GM23338 (cell line): ENCODE measurements around the gene GPHN. TPM values are rescaled to one million over a fixed set of nuclear protein-coding genes. Genes with fewer than 3 reads are reported as not detected.

Source experiments
- ATAC-seq: fragments of 200-7000 bp; cut with Tn5 transposase; 3 replicates; pipeline ENCODE4 v1.9.1; 2020
- DNase-seq: peaks from one replicate; pipeline ENCODE4 v3.0.0-alpha.2; 2015; ENCODE audit warnings: low spot score
- H2AFZ ChIP-seq: fragments of 200-600 bp; sonication (generic); 2 replicates; pipeline ENCODE4 v1.8.0; 2016; ENCODE audit warnings: antibody characterized with exemption, mild to moderate bottlenecking, moderate library complexity
- H3F3A ChIP-seq: fragments of 200-600 bp; sonication (generic); replicated peaks from 2 replicates; pipeline ENCODE4 v1.8.0; 2017; ENCODE audit warnings: antibody characterized with exemption, mixed run types, low read depth
- H3K27ac ChIP-seq: fragments of 200-600 bp; sonication (generic); 2 replicates; pipeline ENCODE4 v1.6.1; 2016; ENCODE audit warnings: low read depth
- H3K27me3 ChIP-seq: fragments of 200-600 bp; sonication (generic); 2 replicates; pipeline ENCODE4 v1.8.0; 2016; ENCODE audit warnings: mild to moderate bottlenecking, mixed run types, moderate library complexity; ENCODE audit not compliant: insufficient read depth
- H3K36me3 ChIP-seq: fragments of 200-600 bp; sonication (generic); 2 replicates; pipeline ENCODE4 v1.8.0; 2016; ENCODE audit warnings: mild to moderate bottlenecking; ENCODE audit not compliant: insufficient read depth
- H3K4me1 ChIP-seq: fragments of 200-600 bp; sonication (generic); 2 replicates; pipeline ENCODE4 v1.8.0; 2016; ENCODE audit warnings: mild to moderate bottlenecking, moderate library complexity; ENCODE audit not compliant: insufficient read depth
- H3K4me2 ChIP-seq: fragments of 200-600 bp; sonication (generic); 2 replicates; pipeline ENCODE4 v1.7.1; 2017; ENCODE audit warnings: mixed run types
- H3K4me3 ChIP-seq: fragments of 200-600 bp; sonication (generic); 2 replicates; pipeline ENCODE4 v1.6.1; 2016; ENCODE audit warnings: mixed run types
- H3K79me2 ChIP-seq: fragments of 200-600 bp; sonication (generic); replicated peaks from 2 replicates; pipeline ENCODE4 v1.8.0; 2017; ENCODE audit warnings: mild to moderate bottlenecking; ENCODE audit not compliant: insufficient read depth
- H3K9me2 ChIP-seq: fragments of 200-600 bp; sonication (generic); 2 replicates; pipeline ENCODE4 v1.8.0; 2017; ENCODE audit not compliant: insufficient read depth
- H4K20me1 ChIP-seq: fragments of 200-600 bp; sonication (generic); replicated peaks from 2 replicates; pipeline ENCODE4 v1.8.0; 2017; ENCODE audit warnings: mild to moderate bottlenecking; ENCODE audit not compliant: insufficient read depth
- H3K27ac Mint-ChIP-seq: 2 replicates; pipeline ENCODE4 v1.8.0; 2020; ENCODE audit warnings: inconsistent platforms, mild to moderate bottlenecking, moderate library complexity, mixed read lengths
- H3K27me3 Mint-ChIP-seq: 3 replicates; pipeline ENCODE4 v1.8.0; 2022; ENCODE audit warnings: low read depth, mild to moderate bottlenecking, moderate library complexity, mixed read lengths, inconsistent platforms; ENCODE audit not compliant: insufficient read depth, poor library complexity
- H3K36me3 Mint-ChIP-seq: 3 replicates; pipeline ENCODE4 v1.8.0; 2021; ENCODE audit warnings: low read depth, mild to moderate bottlenecking, inconsistent platforms, moderate library complexity, mixed read lengths
- H3K4me1 Mint-ChIP-seq: 3 replicates; pipeline ENCODE4 v1.8.0; 2020; ENCODE audit warnings: mild to moderate bottlenecking, inconsistent platforms, mixed read lengths
- H3K4me3 Mint-ChIP-seq: 3 replicates; pipeline ENCODE4 v1.8.0; 2021; ENCODE audit warnings: moderate library complexity, mild to moderate bottlenecking, inconsistent platforms, mixed read lengths
- H3K9me3 Mint-ChIP-seq: 3 replicates; pipeline ENCODE4 v1.8.0; 2020; ENCODE audit warnings: moderate library complexity, mild to moderate bottlenecking, inconsistent platforms, mixed read lengths
- CREB1 ChIP-seq: fragments of 250-450 bp; sonication (Bioruptor Pico); IDR thresholded peaks from 2 replicates; pipeline ENCODE4 v1.5.0; 2020; ENCODE audit warnings: low read depth, mild to moderate bottlenecking, moderate library complexity
- EZH2 ChIP-seq: fragments of 200-600 bp; sonication (generic); IDR thresholded peaks from one replicate; pipeline ENCODE4 v1.8.0; 2017; ENCODE audit warnings: antibody characterized with exemption, mild to moderate bottlenecking, low read depth; ENCODE audit not compliant: unreplicated experiment
- JUNB ChIP-seq: IDR thresholded peaks from one replicate; pipeline ENCODE4 v1.6.1; 2016; ENCODE audit warnings: antibody characterized with exemption; ENCODE audit not compliant: unreplicated experiment
- NANOG ChIP-seq: IDR thresholded peaks from 2 replicates; pipeline ENCODE4 v1.6.1; 2016; ENCODE audit warnings: antibody characterized with exemption, borderline replicate concordance
- POLR2AphosphoS5 ChIP-seq: IDR thresholded peaks from 2 replicates; pipeline ENCODE4 v1.6.1; 2016; ENCODE audit warnings: antibody characterized with exemption, low read depth
- STAT1 ChIP-seq: IDR thresholded peaks from one replicate; pipeline ENCODE4 v1.6.1; 2016; ENCODE audit warnings: antibody characterized with exemption; ENCODE audit not compliant: unreplicated experiment
- ZNF331 ChIP-seq: fragments of 250-450 bp; sonication (Bioruptor Pico); IDR thresholded peaks from 2 replicates; pipeline ENCODE4 v1.5.0; 2020; ENCODE audit warnings: low read depth, mild to moderate bottlenecking, moderate library complexity
- polyA plus RNA-seq: library from polyadenylated mRNA; unstranded; fragments of >200 nt; fragmentation: Nextera tagmentation; extraction: Ambion mirVana; gene quantifications from 2 replicates; pipeline ENCODE4 v1.2.1, GENCODE V29; 2016
- total RNA-seq: library from RNA; depleted of rRNA; stranded (reverse); fragments of >200 nt; shearing (Covaris generic); gene quantifications from 2 replicates; pipeline ENCODE4 v1.2.3, GENCODE V29; 2014
- TF ChIP-seq, protein P1 (sequence below), 2 experiments: fragments of 200-600 bp in 1 of 2; sonication (generic) in 1 of 2; conservative IDR thresholded peaks; 2 replicates each; pipeline versions ENCODE4 v1.5.1 to v1.6.1; 2016 to 2017; ENCODE audit warnings: antibody characterized with exemption in 2 of 2, low read depth in 2 of 2, mild to moderate bottlenecking in 2 of 2, moderate library complexity in 1 of 2
- TF ChIP-seq, protein P2 (sequence below): fragments of 250-450 bp; sonication (Bioruptor Pico); IDR thresholded peaks from 2 replicates; pipeline ENCODE4 v1.5.0; 2020; ENCODE audit warnings: mild to moderate bottlenecking, moderate library complexity

The GPHN gene
- total and polyA plus RNA-seq, 2 experiments from 2014 or later: 17.6 to 20.6 TPM

DNA sequence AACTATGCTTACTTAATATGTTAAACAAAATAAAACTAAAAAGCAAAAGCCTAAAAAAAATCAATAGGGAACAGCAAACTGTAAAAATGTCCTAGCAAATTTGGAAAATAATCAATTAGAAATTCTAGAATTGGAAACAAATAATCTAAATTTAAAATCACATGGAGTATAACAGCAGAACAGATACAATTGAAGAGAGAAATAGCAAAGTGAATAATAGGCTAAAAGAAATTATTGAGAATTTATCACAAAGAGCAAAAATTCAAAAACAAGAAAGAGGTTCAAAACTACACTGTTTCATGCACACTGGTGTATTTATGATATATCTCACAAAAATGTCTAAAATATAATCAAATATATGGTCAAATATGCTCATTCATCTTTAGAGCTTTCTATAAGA is 231.9 kb downstream of the GPHN start:
- Mint-ChIP-seq H3K27ac (no peak overlapping the region), H3K27me3 (no peaks in the 10 kb centered on the region), H3K9me3 (peaks cover 12% of the 10 kb centered on the region), H3K4me3 (no peak overlapping the region), H3K36me3 (peaks cover 11% of the 10 kb centered on the region; the same call in 2 of the 3 replicates), H3K4me1 (no peaks in the 10 kb centered on the region)
- Histone ChIP-seq H3K4me1 (no peaks in the 10 kb centered on the region), H3K27me3 (no peaks in the 10 kb centered on the region), H3K9me2 (no peaks in the 10 kb centered on the region), H3K36me3 (peaks cover 7% of the 10 kb centered on the region; the same call in 1 of the 2 replicates), H2AFZ (no peak overlapping the region), H3K79me2 (no peaks in the 10 kb centered on the region), H4K20me1 (no peaks in the 10 kb centered on the region), H3K4me2 (no peak overlapping the region), H3K27ac (no peak overlapping the region), H3K4me3 (no peak overlapping the region), H3F3A (no peaks in the 10 kb centered on the region)
- TF ChIP-seq, protein P1, sequence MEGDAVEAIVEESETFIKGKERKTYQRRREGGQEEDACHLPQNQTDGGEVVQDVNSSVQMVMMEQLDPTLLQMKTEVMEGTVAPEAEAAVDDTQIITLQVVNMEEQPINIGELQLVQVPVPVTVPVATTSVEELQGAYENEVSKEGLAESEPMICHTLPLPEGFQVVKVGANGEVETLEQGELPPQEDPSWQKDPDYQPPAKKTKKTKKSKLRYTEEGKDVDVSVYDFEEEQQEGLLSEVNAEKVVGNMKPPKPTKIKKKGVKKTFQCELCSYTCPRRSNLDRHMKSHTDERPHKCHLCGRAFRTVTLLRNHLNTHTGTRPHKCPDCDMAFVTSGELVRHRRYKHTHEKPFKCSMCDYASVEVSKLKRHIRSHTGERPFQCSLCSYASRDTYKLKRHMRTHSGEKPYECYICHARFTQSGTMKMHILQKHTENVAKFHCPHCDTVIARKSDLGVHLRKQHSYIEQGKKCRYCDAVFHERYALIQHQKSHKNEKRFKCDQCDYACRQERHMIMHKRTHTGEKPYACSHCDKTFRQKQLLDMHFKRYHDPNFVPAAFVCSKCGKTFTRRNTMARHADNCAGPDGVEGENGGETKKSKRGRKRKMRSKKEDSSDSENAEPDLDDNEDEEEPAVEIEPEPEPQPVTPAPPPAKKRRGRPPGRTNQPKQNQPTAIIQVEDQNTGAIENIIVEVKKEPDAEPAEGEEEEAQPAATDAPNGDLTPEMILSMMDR (conservative IDR thresholded peaks at IDR 0.05; ENCODE audit: low read depth in 2 of 2): no peak
- no peak for TF ChIP-seq STAT1
- ATAC-seq (no peak), DNase-seq (no peak)

DNA sequence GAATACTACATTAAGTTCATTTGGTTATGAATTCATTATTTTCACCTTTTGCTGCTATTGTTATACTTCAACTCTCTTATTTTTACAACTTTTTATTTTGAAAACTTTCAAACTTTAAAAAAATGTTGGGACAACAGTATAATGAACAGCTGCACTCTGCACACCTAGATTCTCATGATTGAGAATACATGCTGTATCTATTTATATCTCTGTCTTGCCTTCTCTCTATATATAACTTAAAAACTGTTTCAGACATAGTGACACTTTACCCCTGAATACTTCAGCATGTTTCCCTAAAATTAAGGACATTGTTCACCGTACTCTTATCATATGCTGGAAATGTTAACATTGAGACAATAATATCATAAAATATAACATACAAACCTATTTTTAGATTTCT is 237.1 kb downstream of the GPHN start:
- Histone ChIP-seq H3K27ac (no peak overlapping the region), H3K36me3 (no peaks in the 10 kb centered on the region; the same call in 1 of the 2 replicates), H3K4me2 (no peak overlapping the region), H3K27me3 (no peaks in the 10 kb centered on the region), H3F3A (no peaks in the 10 kb centered on the region), H3K4me1 (no peaks in the 10 kb centered on the region), H3K4me3 (no peak overlapping the region), H2AFZ (no peak overlapping the region), H4K20me1 (no peaks in the 10 kb centered on the region), H3K79me2 (no peaks in the 10 kb centered on the region), H3K9me2 (no peaks in the 10 kb centered on the region)
- no peak for TF ChIP-seq CREB1 (CRISPR knock-in tag)
- TF ChIP-seq STAT1: no peak
- TF ChIP-seq, protein P2, sequence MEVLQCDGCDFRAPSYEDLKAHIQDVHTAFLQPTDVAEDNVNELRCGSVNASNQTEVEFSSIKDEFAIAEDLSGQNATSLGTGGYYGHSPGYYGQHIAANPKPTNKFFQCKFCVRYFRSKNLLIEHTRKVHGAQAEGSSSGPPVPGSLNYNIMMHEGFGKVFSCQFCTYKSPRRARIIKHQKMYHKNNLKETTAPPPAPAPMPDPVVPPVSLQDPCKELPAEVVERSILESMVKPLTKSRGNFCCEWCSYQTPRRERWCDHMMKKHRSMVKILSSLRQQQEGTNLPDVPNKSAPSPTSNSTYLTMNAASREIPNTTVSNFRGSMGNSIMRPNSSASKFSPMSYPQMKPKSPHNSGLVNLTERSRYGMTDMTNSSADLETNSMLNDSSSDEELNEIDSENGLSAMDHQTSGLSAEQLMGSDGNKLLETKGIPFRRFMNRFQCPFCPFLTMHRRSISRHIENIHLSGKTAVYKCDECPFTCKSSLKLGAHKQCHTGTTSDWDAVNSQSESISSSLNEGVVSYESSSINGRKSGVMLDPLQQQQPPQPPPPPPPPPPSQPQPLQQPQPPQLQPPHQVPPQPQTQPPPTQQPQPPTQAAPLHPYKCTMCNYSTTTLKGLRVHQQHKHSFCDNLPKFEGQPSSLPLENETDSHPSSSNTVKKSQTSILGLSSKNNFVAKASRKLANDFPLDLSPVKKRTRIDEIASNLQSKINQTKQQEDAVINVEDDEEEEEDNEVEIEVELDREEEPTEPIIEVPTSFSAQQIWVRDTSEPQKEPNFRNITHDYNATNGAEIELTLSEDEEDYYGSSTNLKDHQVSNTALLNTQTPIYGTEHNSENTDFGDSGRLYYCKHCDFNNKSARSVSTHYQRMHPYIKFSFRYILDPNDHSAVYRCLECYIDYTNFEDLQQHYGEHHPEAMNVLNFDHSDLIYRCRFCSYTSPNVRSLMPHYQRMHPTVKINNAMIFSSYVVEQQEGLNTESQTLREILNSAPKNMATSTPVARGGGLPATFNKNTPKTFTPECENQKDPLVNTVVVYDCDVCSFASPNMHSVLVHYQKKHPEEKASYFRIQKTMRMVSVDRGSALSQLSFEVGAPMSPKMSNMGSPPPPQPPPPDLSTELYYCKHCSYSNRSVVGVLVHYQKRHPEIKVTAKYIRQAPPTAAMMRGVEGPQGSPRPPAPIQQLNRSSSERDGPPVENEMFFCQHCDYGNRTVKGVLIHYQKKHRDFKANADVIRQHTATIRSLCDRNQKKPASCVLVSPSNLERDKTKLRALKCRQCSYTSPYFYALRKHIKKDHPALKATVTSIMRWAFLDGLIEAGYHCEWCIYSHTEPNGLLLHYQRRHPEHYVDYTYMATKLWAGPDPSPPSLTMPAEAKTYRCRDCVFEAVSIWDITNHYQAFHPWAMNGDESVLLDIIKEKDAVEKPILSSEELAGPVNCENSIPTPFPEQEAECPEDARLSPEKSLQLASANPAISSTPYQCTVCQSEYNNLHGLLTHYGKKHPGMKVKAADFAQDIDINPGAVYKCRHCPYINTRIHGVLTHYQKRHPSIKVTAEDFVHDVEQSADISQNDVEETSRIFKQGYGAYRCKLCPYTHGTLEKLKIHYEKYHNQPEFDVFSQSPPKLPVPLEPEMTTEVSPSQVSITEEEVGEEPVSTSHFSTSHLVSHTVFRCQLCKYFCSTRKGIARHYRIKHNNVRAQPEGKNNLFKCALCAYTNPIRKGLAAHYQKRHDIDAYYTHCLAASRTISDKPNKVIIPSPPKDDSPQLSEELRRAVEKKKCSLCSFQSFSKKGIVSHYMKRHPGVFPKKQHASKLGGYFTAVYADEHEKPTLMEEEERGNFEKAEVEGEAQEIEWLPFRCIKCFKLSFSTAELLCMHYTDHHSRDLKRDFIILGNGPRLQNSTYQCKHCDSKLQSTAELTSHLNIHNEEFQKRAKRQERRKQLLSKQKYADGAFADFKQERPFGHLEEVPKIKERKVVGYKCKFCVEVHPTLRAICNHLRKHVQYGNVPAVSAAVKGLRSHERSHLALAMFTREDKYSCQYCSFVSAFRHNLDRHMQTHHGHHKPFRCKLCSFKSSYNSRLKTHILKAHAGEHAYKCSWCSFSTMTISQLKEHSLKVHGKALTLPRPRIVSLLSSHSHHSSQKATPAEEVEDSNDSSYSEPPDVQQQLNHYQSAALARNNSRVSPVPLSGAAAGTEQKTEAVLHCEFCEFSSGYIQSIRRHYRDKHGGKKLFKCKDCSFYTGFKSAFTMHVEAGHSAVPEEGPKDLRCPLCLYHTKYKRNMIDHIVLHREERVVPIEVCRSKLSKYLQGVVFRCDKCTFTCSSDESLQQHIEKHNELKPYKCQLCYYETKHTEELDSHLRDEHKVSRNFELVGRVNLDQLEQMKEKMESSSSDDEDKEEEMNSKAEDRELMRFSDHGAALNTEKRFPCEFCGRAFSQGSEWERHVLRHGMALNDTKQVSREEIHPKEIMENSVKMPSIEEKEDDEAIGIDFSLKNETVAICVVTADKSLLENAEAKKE (CRISPR knock-in tag): no peak
- no peak for TF ChIP-seq EZH2
- no peak for TF ChIP-seq NANOG
- TF ChIP-seq ZNF331: no peak
- TF ChIP-seq POLR2AphosphoS5: no peak
- no peak for TF ChIP-seq JUNB
- Mint-ChIP-seq H3K36me3 (no peaks in the 10 kb centered on the region), H3K27ac (no peak overlapping the region), H3K27me3 (no peaks in the 10 kb centered on the region), H3K9me3 (no peaks in the 10 kb centered on the region), H3K4me3 (no peak overlapping the region), H3K4me1 (no peaks in the 10 kb centered on the region)
- DNase-seq (no peak), ATAC-seq (no peak)
